Calu3 (cell line): Measurements from ENCODE around the gene STX10. TPM values are rescaled to one million over a fixed set of nuclear protein-coding genes. Genes with fewer than 3 reads are reported as not detected.

Experiments
- BruUV-seq: library from RNA; stranded (reverse); fragments of 400-500 nt; replicated peaks from 2 replicates; lab custom pipeline; 2021; lab: Mats Ljungman, UMichigan
- CTCF ChIA-PET: fragments of 300-600 bp; sonication (Branson Sonifier 250); formaldehyde crosslinking; loops from one replicate; lab custom pipeline; 2022; ENCODE audit warnings: antibody characterized with exemption; lab: Charles Lee
- DNase-seq: peaks from one replicate; pipeline ENCODE4 v3.0.0; 2022
- H3K27ac Mint-ChIP-seq: one replicate; pipeline ENCODE4 v1.8.0; 2022; ENCODE audit warnings: mixed read lengths; ENCODE audit not compliant: unreplicated experiment
- H3K27me3 Mint-ChIP-seq: one replicate; pipeline ENCODE4 v1.8.0; 2022; ENCODE audit warnings: mixed read lengths; ENCODE audit not compliant: unreplicated experiment
- H3K36me3 Mint-ChIP-seq: one replicate; pipeline ENCODE4 v1.8.0; 2022; ENCODE audit warnings: mild to moderate bottlenecking, moderate library complexity, mixed read lengths; ENCODE audit not compliant: insufficient read depth, unreplicated experiment
- H3K4me1 Mint-ChIP-seq: one replicate; pipeline ENCODE4 v1.8.0; 2022; ENCODE audit warnings: mild to moderate bottlenecking, low read depth, mixed read lengths; ENCODE audit not compliant: unreplicated experiment
- H3K4me3 Mint-ChIP-seq: one replicate; pipeline ENCODE4 v1.8.0; 2022; ENCODE audit warnings: mild to moderate bottlenecking, low read depth, moderate library complexity, mixed read lengths; ENCODE audit not compliant: unreplicated experiment
- H3K9me3 Mint-ChIP-seq: one replicate; pipeline ENCODE4 v1.8.0; 2022; ENCODE audit warnings: low read depth, mixed read lengths; ENCODE audit not compliant: unreplicated experiment
- intact Hi-C: fragments of 100-400 bp; cut with micrococcal nuclease; formaldehyde crosslinking; loops from one replicate; pipeline ENCODE4 v1.10.0; 2022; ENCODE audit not compliant: unreplicated experiment
- total RNA-seq: library from RNA; stranded (reverse); gene quantifications from 2 replicates; pipeline ENCODE4 v1.2.3, GENCODE V29; 2022
- TF ChIP-seq, protein P1 (sequence below): fragments of 200-600 bp; IDR thresholded peaks from one replicate; pipeline ENCODE4 v1.8.0; 2022; ENCODE audit warnings: antibody characterized with exemption; ENCODE audit not compliant: unreplicated experiment

The STX10 gene
- total RNA-seq, 1 experiment from 2014 or later, result 52.3 TPM

DNA sequence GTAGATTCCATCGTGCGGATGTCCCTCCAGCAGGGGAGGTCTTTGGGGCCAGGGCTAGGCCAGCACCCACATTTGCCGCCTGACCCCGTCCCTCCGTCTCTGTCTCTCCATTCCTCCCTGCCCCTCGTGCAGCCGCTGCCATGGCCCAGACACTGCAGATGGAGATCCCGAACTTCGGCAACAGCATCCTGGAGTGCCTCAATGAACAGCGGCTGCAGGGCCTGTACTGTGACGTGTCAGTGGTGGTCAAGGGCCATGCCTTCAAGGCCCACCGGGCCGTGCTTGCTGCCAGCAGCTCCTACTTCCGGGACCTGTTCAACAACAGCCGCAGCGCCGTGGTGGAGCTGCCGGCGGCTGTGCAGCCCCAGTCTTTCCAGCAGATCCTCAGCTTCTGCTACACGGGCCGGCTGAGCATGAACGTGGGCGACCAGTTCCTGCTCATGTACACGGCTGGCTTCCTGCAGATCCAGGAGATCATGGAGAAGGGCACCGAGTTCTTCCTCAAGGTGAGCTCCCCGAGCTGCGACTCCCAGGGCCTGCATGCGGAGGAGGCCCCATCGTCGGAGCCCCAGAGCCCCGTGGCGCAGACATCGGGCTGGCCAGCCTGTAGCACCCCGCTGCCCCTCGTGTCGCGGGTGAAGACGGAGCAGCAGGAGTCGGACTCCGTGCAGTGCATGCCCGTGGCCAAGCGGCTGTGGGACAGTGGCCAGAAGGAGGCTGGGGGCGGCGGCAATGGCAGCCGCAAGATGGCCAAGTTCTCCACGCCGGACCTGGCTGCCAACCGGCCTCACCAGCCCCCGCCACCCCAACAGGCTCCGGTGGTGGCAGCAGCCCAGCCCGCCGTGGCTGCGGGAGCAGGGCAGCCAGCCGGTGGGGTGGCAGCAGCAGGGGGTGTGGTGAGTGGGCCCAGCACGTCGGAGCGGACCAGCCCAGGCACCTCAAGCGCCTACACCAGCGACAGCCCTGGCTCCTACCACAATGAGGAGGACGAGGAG lies 14.8 kb downstream of the STX10 start:
- intact Hi-C loops, result no loop called here
- Mint-ChIP-seq H3K4me1 (no peaks in the 10 kb centered on the region), H3K9me3 (no peaks in the 10 kb centered on the region), H3K27me3 (no peaks in the 10 kb centered on the region), H3K4me3 (no peak overlapping the region), H3K27ac (no peak overlapping the region), H3K36me3 (peaks cover 17% of the 10 kb centered on the region)
- CTCF ChIA-PET, result interaction anchor here (0.6 kb wide), 1 partner anchor 26 kb away, joined by 3 read pairs; no protein-coding TSS in a partner anchor
- DNase-seq, result no peak
- no TSS peak for BruUV-seq
- TF ChIP-seq, protein P1, sequence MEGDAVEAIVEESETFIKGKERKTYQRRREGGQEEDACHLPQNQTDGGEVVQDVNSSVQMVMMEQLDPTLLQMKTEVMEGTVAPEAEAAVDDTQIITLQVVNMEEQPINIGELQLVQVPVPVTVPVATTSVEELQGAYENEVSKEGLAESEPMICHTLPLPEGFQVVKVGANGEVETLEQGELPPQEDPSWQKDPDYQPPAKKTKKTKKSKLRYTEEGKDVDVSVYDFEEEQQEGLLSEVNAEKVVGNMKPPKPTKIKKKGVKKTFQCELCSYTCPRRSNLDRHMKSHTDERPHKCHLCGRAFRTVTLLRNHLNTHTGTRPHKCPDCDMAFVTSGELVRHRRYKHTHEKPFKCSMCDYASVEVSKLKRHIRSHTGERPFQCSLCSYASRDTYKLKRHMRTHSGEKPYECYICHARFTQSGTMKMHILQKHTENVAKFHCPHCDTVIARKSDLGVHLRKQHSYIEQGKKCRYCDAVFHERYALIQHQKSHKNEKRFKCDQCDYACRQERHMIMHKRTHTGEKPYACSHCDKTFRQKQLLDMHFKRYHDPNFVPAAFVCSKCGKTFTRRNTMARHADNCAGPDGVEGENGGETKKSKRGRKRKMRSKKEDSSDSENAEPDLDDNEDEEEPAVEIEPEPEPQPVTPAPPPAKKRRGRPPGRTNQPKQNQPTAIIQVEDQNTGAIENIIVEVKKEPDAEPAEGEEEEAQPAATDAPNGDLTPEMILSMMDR, result no peak

DNA sequence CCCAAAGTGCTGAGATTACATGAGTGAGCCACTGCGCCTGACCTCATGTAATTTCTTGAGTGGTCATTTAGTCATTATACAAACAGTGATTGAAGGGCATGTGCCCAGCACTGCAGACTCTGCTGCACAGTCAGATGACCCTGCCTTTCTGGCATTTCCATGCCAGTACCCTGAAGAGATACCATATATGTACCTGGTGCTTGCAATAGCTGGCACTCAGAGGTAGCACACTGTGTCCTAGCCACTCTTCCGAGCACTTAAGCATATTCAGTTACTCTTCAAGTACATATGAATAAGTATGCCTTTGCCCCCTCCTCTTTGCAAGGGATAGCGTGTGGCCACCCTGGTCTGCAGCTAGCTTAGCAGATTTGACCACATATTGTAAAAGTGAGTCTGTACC lies 15.5 kb downstream of the STX10 start:
- no peak for DNase-seq
- Mint-ChIP-seq H3K27ac (no peak overlapping the region), H3K9me3 (no peaks in the 10 kb centered on the region), H3K27me3 (no peaks in the 10 kb centered on the region), H3K36me3 (peaks cover 17% of the 10 kb centered on the region), H3K4me1 (no peaks in the 10 kb centered on the region), H3K4me3 (no peak overlapping the region)
- TF ChIP-seq, protein P1, result no peak
- intact Hi-C loops, result no loop called here
- CTCF ChIA-PET, result interaction anchor here (0.7 kb wide), 1 partner anchor 167 kb away, joined by 3 read pairs; no protein-coding TSS in a partner anchor
- BruUV-seq, result no TSS peak

DNA sequence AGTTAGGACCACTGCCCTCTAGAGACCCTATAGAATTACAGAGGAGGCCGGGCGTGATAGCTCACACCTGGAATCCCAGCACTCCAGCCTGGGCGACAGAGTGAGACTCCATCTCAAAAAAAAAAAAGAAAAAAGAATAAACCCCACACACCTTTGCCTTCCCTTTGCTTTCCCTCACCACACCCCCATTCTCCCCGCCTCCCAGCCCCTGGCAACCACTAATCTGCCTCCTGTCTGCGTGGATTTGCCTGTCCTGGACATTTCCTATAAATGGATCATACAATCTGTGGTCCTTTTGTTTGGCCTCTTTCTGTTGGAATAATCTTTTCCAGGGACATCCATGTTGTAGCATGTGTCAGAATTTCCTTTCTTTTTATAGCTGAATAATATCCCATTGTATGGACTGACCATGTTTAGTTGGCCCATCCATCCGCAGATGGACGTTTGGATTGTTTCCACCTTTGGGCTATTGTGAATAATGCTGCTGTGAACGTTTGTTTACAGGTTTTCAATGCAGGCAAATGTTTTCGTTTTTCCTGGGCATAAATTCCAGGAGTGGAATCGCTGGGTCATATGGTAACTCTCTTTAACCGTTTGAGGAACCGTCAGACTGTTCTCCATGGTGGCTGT lies 16.8 kb downstream of the STX10 start:
- H3K27me3 Mint-ChIP-seq, result no peaks in the 10 kb centered on the region
- TF ChIP-seq, protein P1, result no peak
- H3K27ac Mint-ChIP-seq, result no peak overlapping the region
- intact Hi-C loops, result no loop called here
- no peak for DNase-seq
- BruUV-seq, result no TSS peak
- H3K4me1 Mint-ChIP-seq, result no peaks in the 10 kb centered on the region
- no peaks in the 10 kb centered on the region for H3K9me3 Mint-ChIP-seq
- CTCF ChIA-PET, result no interaction called here
- no peak overlapping the region for H3K4me3 Mint-ChIP-seq
- H3K36me3 Mint-ChIP-seq, result peaks cover 17% of the 10 kb centered on the region

DNA sequence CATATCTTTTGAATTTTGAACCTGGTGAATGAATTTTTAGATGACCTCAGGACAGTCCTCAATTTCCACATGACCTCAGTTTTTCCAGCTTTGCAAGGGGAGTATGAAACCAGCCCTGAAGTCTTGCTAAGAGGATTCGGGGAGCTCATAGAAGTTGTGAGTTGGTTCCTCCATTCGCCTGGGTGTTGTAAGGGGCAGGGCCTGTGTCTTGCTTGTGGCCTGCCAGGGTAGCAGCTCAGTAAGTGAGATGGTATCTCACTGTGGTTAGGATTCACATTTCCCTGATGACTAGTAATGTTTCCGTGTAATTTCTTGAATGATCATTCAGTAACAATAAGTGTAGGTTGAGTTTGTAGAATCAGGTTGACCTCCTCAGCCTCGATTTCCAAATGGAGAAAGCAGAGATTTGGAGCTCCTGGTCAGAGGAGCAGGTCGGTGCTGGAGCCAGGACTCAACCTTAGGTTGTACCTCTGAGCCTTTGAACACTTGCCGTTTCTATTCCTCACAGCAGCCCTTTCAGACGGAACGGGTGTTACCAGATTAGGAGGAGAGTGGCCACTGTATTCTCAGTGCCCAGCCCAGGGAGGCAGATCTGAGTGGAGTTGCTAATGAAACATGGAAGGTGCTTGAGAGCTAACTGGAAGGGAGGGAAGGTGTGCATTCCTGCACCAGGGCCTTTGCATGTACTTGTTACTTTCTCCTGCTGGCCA lies 17.5 kb downstream of the STX10 start:
- peaks cover 5% of the 10 kb centered on the region for H3K4me1 Mint-ChIP-seq
- CTCF ChIA-PET, result no interaction called here
- H3K36me3 Mint-ChIP-seq, result peaks cover 20% of the 10 kb centered on the region
- intact Hi-C loops, result no loop called here
- BruUV-seq, result no TSS peak
- no peak overlapping the region for H3K27ac Mint-ChIP-seq
- no peak overlapping the region for H3K4me3 Mint-ChIP-seq
- H3K9me3 Mint-ChIP-seq, result no peaks in the 10 kb centered on the region
- no peaks in the 10 kb centered on the region for H3K27me3 Mint-ChIP-seq
- TF ChIP-seq, protein P1, result no peak
- no peak for DNase-seq
